GM19455 (cell line): ENCODE results near the gene RUFY3.
"Not testable (repeated sequence)": the region's sequence is repeated elsewhere in the genome, so short reads cannot be mapped to it uniquely, and the experiment has no call there.

ENCODE experiments used
- ATAC-seq: cut with Tn5 transposase; IDR thresholded peaks from one replicate; pipeline ENCODE4 v1.9.1; 2021; ENCODE audit not compliant: unreplicated experiment

RUFY3 gene

GRCh38 chr4:70705183-70706043 is 16.4 kb upstream of the RUFY3 start:
- ATAC-seq = peak; percentile 60

- no peak for ATAC-seq
Observed at GRCh38 chr4:70706044-70706461, 15.7 kb upstream of the RUFY3 start.

- no peak for ATAC-seq
Observed at GRCh38 chr4:70706516-70706915, 15.2 kb upstream of the RUFY3 start.

GRCh38 chr4:70709611-70710205 is 12.1 kb upstream of the RUFY3 start:
- no peak for ATAC-seq

- no peak for ATAC-seq
Observed at GRCh38 chr4:70711599-70711998, 10.2 kb upstream of the RUFY3 start.

GRCh38 chr4:70712150-70712549 is 9.6 kb upstream of the RUFY3 start:
- ATAC-seq = no peak

- ATAC-seq = no peak
Observed at GRCh38 chr4:70712604-70713452, 8.9 kb upstream of the RUFY3 start.

- peak; percentile 31 for ATAC-seq
Observed at GRCh38 chr4:70713453-70714078, 8.2 kb upstream of the RUFY3 start.

- peak; percentile 53 for ATAC-seq
Observed at GRCh38 chr4:70714079-70714887, 7.5 kb upstream of the RUFY3 start.

- no peak for ATAC-seq
Observed at GRCh38 chr4:70715097-70715496, 6.7 kb upstream of the RUFY3 start.

- no peak for ATAC-seq
Observed at GRCh38 chr4:70718811-70719604, 2.8 kb upstream of the RUFY3 start.

GRCh38 chr4:70722199-70722791 is 531 bp downstream of the RUFY3 start:
- no peak for ATAC-seq

GRCh38 chr4:70724463-70724862 is 2.7 kb downstream of the RUFY3 start:
- no peak for ATAC-seq

- ATAC-seq = no peak
Observed at GRCh38 chr4:70725633-70726032, 3.9 kb downstream of the RUFY3 start.

- not testable (repeated sequence) for ATAC-seq
Observed at GRCh38 chr4:70726515-70726914, 4.8 kb downstream of the RUFY3 start.

- no peak for ATAC-seq
Observed at GRCh38 chr4:70728091-70728490, 6.3 kb downstream of the RUFY3 start.

- not testable (repeated sequence) for ATAC-seq
Observed at GRCh38 chr4:70732878-70733277, 11.1 kb downstream of the RUFY3 start.

- peak; percentile 89 for ATAC-seq
Observed at GRCh38 chr4:70734168-70734954, 12.6 kb downstream of the RUFY3 start.
